H1 (cell line): Measurements from ENCODE around the gene CRHR1. TPM values are rescaled to one million over a fixed set of nuclear protein-coding genes. Genes with fewer than 3 reads are reported as not detected.

Experiments
- BRCA1 ChIP-seq: IDR thresholded peaks from 2 replicates; pipeline ENCODE4 v1.6.1; 2012; ENCODE audit warnings: low read depth, low read length, improper control_type of control experiment
- CEBPB ChIP-seq: IDR thresholded peaks from 2 replicates; pipeline ENCODE4 v1.6.1; 2012; ENCODE audit warnings: low read depth, low read length
- CHD7 ChIP-seq: fragments of 300-600 bp; sonication (generic); IDR thresholded peaks from 2 replicates; pipeline ENCODE4 v1.7.1; 2012; ENCODE audit warnings: low read length, moderate library complexity, mild to moderate bottlenecking, inconsistent platforms; ENCODE audit not compliant: insufficient replicate concordance
- NRF1 ChIP-seq: IDR thresholded peaks from 2 replicates; pipeline ENCODE4 v1.6.1; 2011; ENCODE audit warnings: mild to moderate bottlenecking, low read depth, low read length, improper control_type of control experiment
- RXRA ChIP-seq: IDR thresholded peaks from 2 replicates; pipeline ENCODE4 v1.6.1; 2011; ENCODE audit warnings: low read depth, mild to moderate bottlenecking, low read length, moderate library complexity; ENCODE audit not compliant: insufficient read depth
- SAP30 ChIP-seq: fragments of 300-600 bp; sonication (generic); IDR thresholded peaks from 2 replicates; pipeline ENCODE4 v1.7.1; 2012; ENCODE audit warnings: low read length, moderate library complexity, mild to moderate bottlenecking, inconsistent platforms; ENCODE audit not compliant: insufficient read depth, insufficient replicate concordance
- TEAD4 ChIP-seq: IDR thresholded peaks from 2 replicates; pipeline ENCODE4 v1.6.1; 2012; ENCODE audit warnings: low read depth, low read length, inconsistent platforms, mixed read lengths
- polyA plus RNA-seq, 7 experiments: library from polyadenylated mRNA; depleted of rRNA in 3 of 7; stranded (reverse) in 5 of 7; unstranded in 2 of 7; fragments of >200 nt in 5 of 7; fragments of 200-250 nt in 2 of 7; gene quantifications; 1 replicate in 5 of 7; 2 replicates in 1 of 7; 4 replicates in 1 of 7; pipeline versions ENCODE4 v1.2.1 to v1.2.3, GENCODE V29; 2011 to 2013; ENCODE audit warnings: missing spikeins in 2 of 7, mixed read lengths in 2 of 7
- total RNA-seq: library from RNA; stranded (reverse); fragmentation: NEBNext Ultra II Directional; extraction: Animal tissue kit (Norgen Biotek cat#: 25700); gene quantifications from 2 replicates; pipeline ENCODE4 v1.2.1, GENCODE V29; 2021

Gene CRHR1
- total and polyA plus RNA-seq, 2 of the 8 experiments (the other 6 are each of a cell fraction or from before 2014, with no cell fraction given): 0.56 to 1.7 TPM

GRCh38 chr17:45791041-45791582 is 7.0 kb downstream of the CRHR1 start (continued):
- TF ChIP-seq CHD7 (no peak), NRF1 (no peak), TEAD4 (no peak), RXRA (no peak), CEBPB (no peak), BRCA1 (no peak), SAP30 (no peak)
